ENCODE data around the gene GLTP.

- TF ChIP-seq EZH2 (optimal IDR thresholded peaks at IDR 0.05; ENCODE audit: low read depth, low read length), result no peak
- TF ChIP-seq, protein P1, sequence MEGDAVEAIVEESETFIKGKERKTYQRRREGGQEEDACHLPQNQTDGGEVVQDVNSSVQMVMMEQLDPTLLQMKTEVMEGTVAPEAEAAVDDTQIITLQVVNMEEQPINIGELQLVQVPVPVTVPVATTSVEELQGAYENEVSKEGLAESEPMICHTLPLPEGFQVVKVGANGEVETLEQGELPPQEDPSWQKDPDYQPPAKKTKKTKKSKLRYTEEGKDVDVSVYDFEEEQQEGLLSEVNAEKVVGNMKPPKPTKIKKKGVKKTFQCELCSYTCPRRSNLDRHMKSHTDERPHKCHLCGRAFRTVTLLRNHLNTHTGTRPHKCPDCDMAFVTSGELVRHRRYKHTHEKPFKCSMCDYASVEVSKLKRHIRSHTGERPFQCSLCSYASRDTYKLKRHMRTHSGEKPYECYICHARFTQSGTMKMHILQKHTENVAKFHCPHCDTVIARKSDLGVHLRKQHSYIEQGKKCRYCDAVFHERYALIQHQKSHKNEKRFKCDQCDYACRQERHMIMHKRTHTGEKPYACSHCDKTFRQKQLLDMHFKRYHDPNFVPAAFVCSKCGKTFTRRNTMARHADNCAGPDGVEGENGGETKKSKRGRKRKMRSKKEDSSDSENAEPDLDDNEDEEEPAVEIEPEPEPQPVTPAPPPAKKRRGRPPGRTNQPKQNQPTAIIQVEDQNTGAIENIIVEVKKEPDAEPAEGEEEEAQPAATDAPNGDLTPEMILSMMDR (IDR thresholded peaks at IDR 0.05; ENCODE audit: low read length), result no peak
Measured at GRCh38 chr12:109863847-109864712, 16.3 kb downstream of the GLTP start.

Measured in MM.1S (cell line).